ENCODE measurements around the gene QRFPR. TPM values are rescaled to one million over a fixed set of nuclear protein-coding genes. Genes with fewer than 3 reads are reported as not detected.

QRFPR gene
- polyA plus RNA-seq, 1 donor (not counting 4 experiments of a cell fraction or from before 2014, with no cell fraction given), result 0.38 TPM

DNA sequence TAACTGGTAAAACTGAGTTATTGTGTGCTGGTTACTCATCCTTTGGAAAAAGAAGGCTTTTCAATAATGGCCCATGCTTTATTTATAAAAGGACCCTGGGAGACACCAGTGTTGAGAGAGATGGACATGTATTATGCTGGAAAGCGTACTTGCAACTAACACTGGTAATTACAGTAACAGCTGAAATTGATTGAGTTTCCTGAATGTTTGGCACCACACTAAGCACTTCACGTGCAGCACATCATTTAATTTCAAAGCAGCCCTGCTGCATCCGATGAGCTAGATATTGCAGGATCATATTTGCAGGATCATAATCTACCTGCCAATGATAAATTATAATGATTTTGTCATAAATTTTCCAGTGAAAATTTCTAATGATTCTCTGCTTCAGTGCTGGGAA lies 81.5 kb downstream of the QRFPR start:
- H4K20me1 ChIP-seq (ENCODE audit: control insufficient read depth, extremely low read depth, insufficient read depth, low read length), result no peaks in the 10 kb centered on the region
- H3K4me2 ChIP-seq (ENCODE audit: control insufficient read depth, extremely low read depth, insufficient read depth, low read depth, low read length), result no peak overlapping the region
- no peaks in the 10 kb centered on the region for H3K27me3 ChIP-seq (ENCODE audit: control insufficient read depth, extremely low read depth, insufficient read depth, low read length)
- H3K4me1 ChIP-seq (ENCODE audit: control insufficient read depth, extremely low read depth, insufficient read depth, low read length), result no peaks in the 10 kb centered on the region
- TF ChIP-seq CTCF (optimal IDR thresholded peaks at IDR 0.05 in 1 of 3, IDR thresholded peaks at IDR 0.05 in 1 of 3, conservative IDR thresholded peaks at IDR 0.05 in 1 of 3; ENCODE audit: extremely low read depth in 1 of 3, insufficient read depth in 2 of 3, low read length in 3 of 3), result no peak
- TF ChIP-seq EZH2 (IDR thresholded peaks at IDR 0.05; ENCODE audit: low read length), result no peak
- H3K4me3 ChIP-seq (ENCODE audit: control insufficient read depth in 2 of 3, extremely low read depth in 1 of 3, insufficient read depth in 2 of 3, low read depth in 1 of 3, low read length in 3 of 3), result no peak overlapping the region
- no peak overlapping the region for H3K9ac ChIP-seq (ENCODE audit: control insufficient read depth, extremely low read depth, insufficient read depth, low read length)
- H3K9me1 ChIP-seq (ENCODE audit: control insufficient read depth, extremely low read depth, insufficient read depth, low read length), result no peaks in the 10 kb centered on the region
- FAIRE-seq, result no peak
- H2AFZ ChIP-seq (ENCODE audit: control insufficient read depth, low read length), result no peak overlapping the region
- no peak overlapping the region for H3K27ac ChIP-seq (ENCODE audit: control insufficient read depth, insufficient read depth, low read length)
- H3K36me3 ChIP-seq (ENCODE audit: control insufficient read depth in 2 of 2, extremely low read depth in 1 of 2, insufficient read depth in 2 of 2, low read length in 2 of 2), result no peaks in the 10 kb centered on the region
- dilution Hi-C loops (cut with MboI; ENCODE audit: extremely low pct_ligation_motif_present, low sequenced_read_pairs), result no loop called here
- no peaks in the 10 kb centered on the region for H3K9me3 ChIP-seq (ENCODE audit: control insufficient read depth, low read depth, low read length)
- DNase-seq (ENCODE audit: low read depth, low spot score), result no peak
- no peaks in the 10 kb centered on the region for H3K79me2 ChIP-seq (ENCODE audit: control insufficient read depth, insufficient read depth, low read length)

- TF ChIP-seq EZH2 (IDR thresholded peaks at IDR 0.05; ENCODE audit: low read length), result no peak
- no peak for TF ChIP-seq CTCF (optimal IDR thresholded peaks at IDR 0.05 in 1 of 3, IDR thresholded peaks at IDR 0.05 in 1 of 3, conservative IDR thresholded peaks at IDR 0.05 in 1 of 3; ENCODE audit: extremely low read depth in 1 of 3, insufficient read depth in 2 of 3, low read length in 3 of 3)
- H3K36me3 ChIP-seq (ENCODE audit: control insufficient read depth in 2 of 2, extremely low read depth in 1 of 2, insufficient read depth in 2 of 2, low read length in 2 of 2), result no peaks in the 10 kb centered on the region
- H2AFZ ChIP-seq (ENCODE audit: control insufficient read depth, low read length), result no peak overlapping the region
- no peaks in the 10 kb centered on the region for H3K9me1 ChIP-seq (ENCODE audit: control insufficient read depth, extremely low read depth, insufficient read depth, low read length)
- DNase-seq (ENCODE audit: low read depth, low spot score), result no peak
- H3K9me3 ChIP-seq (ENCODE audit: control insufficient read depth, low read depth, low read length), result no peaks in the 10 kb centered on the region
- no peaks in the 10 kb centered on the region for H4K20me1 ChIP-seq (ENCODE audit: control insufficient read depth, extremely low read depth, insufficient read depth, low read length)
- dilution Hi-C loops (cut with MboI; ENCODE audit: extremely low pct_ligation_motif_present, low sequenced_read_pairs), result no loop called here
- H3K79me2 ChIP-seq (ENCODE audit: control insufficient read depth, insufficient read depth, low read length), result no peaks in the 10 kb centered on the region
- no peak overlapping the region for H3K27ac ChIP-seq (ENCODE audit: control insufficient read depth, insufficient read depth, low read length)
- no peaks in the 10 kb centered on the region for H3K27me3 ChIP-seq (ENCODE audit: control insufficient read depth, extremely low read depth, insufficient read depth, low read length)
- no peak overlapping the region for H3K9ac ChIP-seq (ENCODE audit: control insufficient read depth, extremely low read depth, insufficient read depth, low read length)
- no peak overlapping the region for H3K4me2 ChIP-seq (ENCODE audit: control insufficient read depth, extremely low read depth, insufficient read depth, low read depth, low read length)
- FAIRE-seq, result no peak
- no peaks in the 10 kb centered on the region for H3K4me1 ChIP-seq (ENCODE audit: control insufficient read depth, extremely low read depth, insufficient read depth, low read length)
- no peak overlapping the region for H3K4me3 ChIP-seq (ENCODE audit: control insufficient read depth in 2 of 3, extremely low read depth in 1 of 3, insufficient read depth in 2 of 3, low read depth in 1 of 3, low read length in 3 of 3)
These were observed 97.5 kb downstream of the QRFPR start for GRCh38 chr4:121283319-121283718.
